Nephron progenitor cell (in vitro differentiated cells): ENCODE measurements around the gene SPIN1.

ENCODE experiments used
- DNase-seq: peaks from one replicate; pipeline ENCODE4 v3.0.0; 2021
- H3K27ac Mint-ChIP-seq: 2 replicates; pipeline ENCODE4 v1.8.0; 2021; ENCODE audit warnings: mild to moderate bottlenecking, moderate library complexity, mixed read lengths
- H3K27me3 Mint-ChIP-seq: 2 replicates; pipeline ENCODE4 v1.8.0; 2021; ENCODE audit warnings: mild to moderate bottlenecking, low read depth, mixed read lengths; ENCODE audit not compliant: poor library complexity
- H3K36me3 Mint-ChIP-seq: 2 replicates; pipeline ENCODE4 v1.8.0; 2021; ENCODE audit warnings: low read depth, mixed read lengths
- H3K4me1 Mint-ChIP-seq: 2 replicates; pipeline ENCODE4 v1.8.0; 2021; ENCODE audit warnings: mixed read lengths
- H3K4me3 Mint-ChIP-seq: 2 replicates; pipeline ENCODE4 v1.8.0; 2021; ENCODE audit warnings: mild to moderate bottlenecking, moderate library complexity, mixed read lengths
- H3K9me3 Mint-ChIP-seq: 2 replicates; pipeline ENCODE4 v1.8.0; 2021; ENCODE audit warnings: mild to moderate bottlenecking, moderate library complexity, mixed read lengths
- TF ChIP-seq, protein P1 (sequence below): fragments of 200-600 bp; sonication (generic); IDR thresholded peaks from 2 replicates; pipeline ENCODE4 v1.5.0; 2021; ENCODE audit warnings: antibody characterized with exemption

SPIN1 gene

DNA sequence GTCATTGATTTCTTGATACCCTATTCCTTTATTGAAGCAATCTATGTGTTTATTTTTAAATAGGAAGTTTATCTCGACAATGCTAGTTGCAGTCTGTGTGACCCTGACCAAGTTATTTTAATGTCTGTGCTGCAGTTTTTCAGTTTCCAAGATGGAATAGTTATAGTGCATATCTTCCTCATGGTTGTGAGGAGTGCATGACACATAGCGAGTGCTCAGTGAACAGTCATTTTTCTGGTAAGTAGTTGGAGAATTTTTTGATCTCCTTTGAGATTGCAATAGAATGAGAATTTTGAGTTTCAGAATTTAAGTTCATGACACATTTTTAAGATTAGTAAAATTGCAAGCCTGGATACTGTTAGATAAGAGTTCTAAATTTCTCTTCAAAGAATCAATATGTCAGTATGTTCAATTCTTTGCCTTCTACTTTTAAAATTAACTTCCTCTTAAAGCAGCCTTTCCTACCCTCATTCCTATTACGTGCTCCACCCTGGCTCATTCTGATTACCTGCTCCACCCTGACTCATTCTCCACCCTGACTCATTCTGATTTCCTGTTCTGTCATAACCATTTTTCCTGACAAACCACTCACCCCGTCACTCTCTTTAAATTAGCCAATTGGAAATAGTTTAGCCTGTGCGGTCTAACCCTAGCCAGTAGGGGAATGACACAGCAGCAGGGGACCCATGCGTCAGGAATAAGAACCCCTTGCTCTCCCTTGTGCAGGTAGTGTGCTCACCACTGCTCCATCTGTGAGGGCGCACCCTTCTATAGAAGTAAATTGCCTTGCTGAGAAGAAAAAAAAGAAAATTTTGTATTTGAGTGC lies 30.7 kb downstream of the SPIN1 start:
- peak overlapping the region; percentile 3 for H3K27ac Mint-ChIP-seq
- DNase-seq, result no peak
- H3K9me3 Mint-ChIP-seq, result peaks cover 86% of the 10 kb centered on the region
- H3K36me3 Mint-ChIP-seq, result peaks cover 9% of the 10 kb centered on the region
- no peak overlapping the region for H3K4me3 Mint-ChIP-seq
- H3K27me3 Mint-ChIP-seq, result peaks cover 3% of the 10 kb centered on the region
- TF ChIP-seq, protein P1, sequence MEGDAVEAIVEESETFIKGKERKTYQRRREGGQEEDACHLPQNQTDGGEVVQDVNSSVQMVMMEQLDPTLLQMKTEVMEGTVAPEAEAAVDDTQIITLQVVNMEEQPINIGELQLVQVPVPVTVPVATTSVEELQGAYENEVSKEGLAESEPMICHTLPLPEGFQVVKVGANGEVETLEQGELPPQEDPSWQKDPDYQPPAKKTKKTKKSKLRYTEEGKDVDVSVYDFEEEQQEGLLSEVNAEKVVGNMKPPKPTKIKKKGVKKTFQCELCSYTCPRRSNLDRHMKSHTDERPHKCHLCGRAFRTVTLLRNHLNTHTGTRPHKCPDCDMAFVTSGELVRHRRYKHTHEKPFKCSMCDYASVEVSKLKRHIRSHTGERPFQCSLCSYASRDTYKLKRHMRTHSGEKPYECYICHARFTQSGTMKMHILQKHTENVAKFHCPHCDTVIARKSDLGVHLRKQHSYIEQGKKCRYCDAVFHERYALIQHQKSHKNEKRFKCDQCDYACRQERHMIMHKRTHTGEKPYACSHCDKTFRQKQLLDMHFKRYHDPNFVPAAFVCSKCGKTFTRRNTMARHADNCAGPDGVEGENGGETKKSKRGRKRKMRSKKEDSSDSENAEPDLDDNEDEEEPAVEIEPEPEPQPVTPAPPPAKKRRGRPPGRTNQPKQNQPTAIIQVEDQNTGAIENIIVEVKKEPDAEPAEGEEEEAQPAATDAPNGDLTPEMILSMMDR, result no peak
- H3K4me1 Mint-ChIP-seq, result peaks cover 5% of the 10 kb centered on the region

DNA sequence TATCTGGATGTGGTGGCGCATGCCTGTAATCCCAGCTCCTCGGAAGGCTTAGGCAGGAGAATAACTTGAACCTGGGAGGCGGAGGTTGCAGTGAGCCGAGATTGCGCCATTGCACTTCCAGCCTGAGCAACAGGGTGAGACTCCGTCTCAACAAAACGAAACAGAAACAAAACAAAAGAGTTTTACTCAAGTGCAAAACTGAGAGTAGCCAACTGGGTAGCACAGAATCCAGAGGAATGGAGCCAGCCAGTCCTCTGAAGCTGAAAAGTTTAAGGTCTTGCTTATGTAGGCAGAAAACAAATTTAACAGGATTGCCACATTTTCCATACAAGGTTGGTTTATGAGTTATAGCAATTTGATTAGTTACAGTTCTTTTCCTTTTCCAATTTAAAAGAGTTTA lies 32.0 kb downstream of the SPIN1 start:
- Mint-ChIP-seq H3K4me3 (no peak overlapping the region), H3K9me3 (peaks cover 74% of the 10 kb centered on the region), H3K36me3 (no peaks in the 10 kb centered on the region), H3K27me3 (peaks cover 3% of the 10 kb centered on the region), H3K4me1 (peaks cover 5% of the 10 kb centered on the region), H3K27ac (no peak overlapping the region)
- DNase-seq, result no peak
- TF ChIP-seq, protein P1, result no peak

DNA sequence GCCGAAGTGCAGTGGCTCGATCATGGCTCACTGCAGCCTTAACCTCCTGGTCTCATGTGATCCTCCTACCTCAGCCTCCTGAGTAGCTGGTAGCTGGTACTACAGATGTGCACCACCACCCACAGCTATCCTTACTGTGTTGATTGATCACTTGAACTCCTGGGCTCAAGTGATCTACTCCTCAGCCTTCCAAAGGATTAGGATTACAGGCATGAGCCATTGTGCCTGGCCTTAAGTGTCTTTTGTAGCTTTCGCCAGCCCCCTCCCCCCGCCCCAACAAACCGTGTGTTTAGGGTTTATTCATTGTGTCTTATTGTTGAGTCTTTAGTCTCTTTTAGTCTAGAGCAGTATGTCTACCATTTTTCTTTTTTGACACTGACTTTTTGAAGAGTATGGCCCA lies 33.1 kb downstream of the SPIN1 start:
- Mint-ChIP-seq H3K27ac (no peak overlapping the region), H3K9me3 (peaks cover 65% of the 10 kb centered on the region), H3K27me3 (peaks cover 3% of the 10 kb centered on the region), H3K4me1 (peaks cover 11% of the 10 kb centered on the region), H3K4me3 (no peak overlapping the region), H3K36me3 (peaks cover 8% of the 10 kb centered on the region)
- TF ChIP-seq, protein P1, result no peak
- DNase-seq, result no peak

DNA sequence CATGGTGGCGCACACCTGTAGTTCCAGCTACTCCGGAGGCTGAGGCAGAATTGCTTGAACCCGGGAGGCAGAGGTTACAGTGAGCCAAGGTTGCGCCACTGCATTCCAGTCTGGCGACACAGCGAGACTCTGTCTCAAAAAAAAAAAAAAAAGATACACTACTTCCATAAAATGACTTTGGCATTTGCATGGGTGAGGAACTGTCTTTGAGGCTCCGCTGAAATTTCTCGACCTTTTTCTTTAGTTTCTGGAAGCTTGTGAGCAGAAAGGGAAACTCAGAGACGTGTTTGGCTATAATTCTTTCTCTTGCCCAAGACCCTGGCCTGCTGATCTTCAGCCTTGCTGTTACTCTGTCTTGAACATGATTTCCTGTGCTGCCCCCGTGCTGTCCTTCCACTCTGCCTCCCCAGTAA lies 37.3 kb downstream of the SPIN1 start:
- no peak overlapping the region for H3K4me3 Mint-ChIP-seq
- H3K27ac Mint-ChIP-seq, result peak overlapping the region; percentile 92
- TF ChIP-seq, protein P1, result no peak
- H3K27me3 Mint-ChIP-seq, result no peaks in the 10 kb centered on the region
- peaks cover 6% of the 10 kb centered on the region for H3K4me1 Mint-ChIP-seq
- peaks cover 23% of the 10 kb centered on the region for H3K9me3 Mint-ChIP-seq
- H3K36me3 Mint-ChIP-seq, result peaks cover 37% of the 10 kb centered on the region
- no peak for DNase-seq

DNA sequence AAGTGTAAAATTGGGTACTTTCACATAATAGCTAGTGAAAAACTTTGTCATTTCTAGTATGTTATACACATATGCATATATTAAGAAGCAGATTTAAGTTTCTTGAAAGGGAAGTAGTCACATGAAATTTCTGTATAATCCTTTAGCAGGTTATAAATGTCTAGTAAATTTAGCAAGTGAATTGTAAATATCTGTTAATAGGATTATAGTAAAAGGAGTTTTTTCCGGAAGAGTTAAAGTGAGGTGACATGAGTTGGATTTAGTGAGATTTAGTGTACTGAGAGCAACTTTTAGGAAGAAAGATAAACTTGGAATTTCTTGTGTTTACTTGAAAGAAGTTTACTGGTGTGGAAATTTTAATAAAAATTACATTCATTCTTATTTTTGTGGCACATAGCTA lies 38.4 kb downstream of the SPIN1 start:
- H3K27ac Mint-ChIP-seq, result no peak overlapping the region
- H3K27me3 Mint-ChIP-seq, result no peaks in the 10 kb centered on the region
- H3K4me1 Mint-ChIP-seq, result peaks cover 6% of the 10 kb centered on the region
- TF ChIP-seq, protein P1, result no peak
- peaks cover 46% of the 10 kb centered on the region for H3K36me3 Mint-ChIP-seq
- DNase-seq, result no peak
- H3K9me3 Mint-ChIP-seq, result peaks cover 13% of the 10 kb centered on the region
- H3K4me3 Mint-ChIP-seq, result no peak overlapping the region
